NAMALWA (cell line): ENCODE results near the gene TNK2.

Experiments
- DNase-seq: peaks from one replicate; pipeline ENCODE4 v3.0.0-alpha.2; 2015; ENCODE audit warnings: low spot score

TNK2 gene

GRCh38 chr3:195899701-195900435, 8.5 kb downstream of the TNK2 start:
- DNase-seq, result no peak

GRCh38 chr3:195897853-195898415, 10.4 kb downstream of the TNK2 start:
- DNase-seq, result no peak

- no peak for DNase-seq
Measured at GRCh38 chr3:195897081-195897852, 11.1 kb downstream of the TNK2 start.

- DNase-seq, result no peak
Measured at GRCh38 chr3:195896361-195897080, 11.8 kb downstream of the TNK2 start.

GRCh38 chr3:195895861-195896360, 12.4 kb downstream of the TNK2 start:
- peak; percentile 82 for DNase-seq

- peak; percentile 89 for DNase-seq
Measured at GRCh38 chr3:195895078-195895860, 13.1 kb downstream of the TNK2 start.

GRCh38 chr3:195893916-195894465, 14.4 kb downstream of the TNK2 start:
- DNase-seq, result no peak

- peak; percentile 76 for DNase-seq
Measured at GRCh38 chr3:195893516-195893915, 14.8 kb downstream of the TNK2 start.

- peak; percentile 36 for DNase-seq
Measured at GRCh38 chr3:195893044-195893395, 15.3 kb downstream of the TNK2 start.

GRCh38 chr3:195892105-195893043, 16.0 kb downstream of the TNK2 start:
- no peak for DNase-seq

GRCh38 chr3:195891431-195892104, 16.8 kb downstream of the TNK2 start:
- no peak for DNase-seq

- no peak for DNase-seq
Measured at GRCh38 chr3:195889870-195890295, 18.5 kb downstream of the TNK2 start.

- DNase-seq, result no peak
Measured at GRCh38 chr3:195888981-195889869, 19.1 kb downstream of the TNK2 start.

- no peak for DNase-seq
Measured at GRCh38 chr3:195888311-195888761, 20.0 kb downstream of the TNK2 start.

- no peak for DNase-seq
Measured at GRCh38 chr3:195887670-195888069, 20.7 kb downstream of the TNK2 start.

GRCh38 chr3:195886181-195887141, 21.9 kb downstream of the TNK2 start:
- no peak for DNase-seq
